A549 (cell line): ENCODE data around the gene MARK3. TPM values are rescaled to one million over a fixed set of nuclear protein-coding genes. Genes with fewer than 3 reads are reported as not detected.
A peak's percentile ranks its signal among the peaks of the same experiment; 100 is the strongest.

Source experiments
- ATAC-seq, 2 experiments: fragments of 200-7000 bp in 1 of 2; fragments of >200 bp in 1 of 2; cut with Nextera tagmentation in 1 of 2; cut with Tn5 transposase in 1 of 2; 3 replicates each; pipeline versions ENCODE4 v1.8.0 to v1.9.1; 2018 to 2020; ENCODE audit warnings: mild to moderate bottlenecking in 1 of 2, moderate library complexity in 1 of 2
- CTCF ChIA-PET: fragments of 300-600 bp; sonication (Branson Sonifier 250); formaldehyde crosslinking; extraction: SDS; loops from one replicate; lab custom pipeline; 2021; ENCODE audit warnings: antibody characterized with exemption, inconsistent platforms; lab: Yijun Ruan, JAX
- POLR2A ChIA-PET: fragments of 350-600 bp; formaldehyde crosslinking; extraction: SDS; loops from one replicate; lab custom pipeline; 2021; ENCODE audit warnings: antibody characterized with exemption, inconsistent platforms; lab: Yijun Ruan, JAX
- DNase-seq, 2 experiments: peaks; one replicate each; pipeline versions ENCODE4 v3.0.0 to v3.0.0-alpha.2; 2011 to 2016; ENCODE audit warnings: low read depth in 1 of 2, low spot score in 1 of 2
- FAIRE-seq: peaks from 2 replicates; lab custom pipeline; 2011; peaks lifted over from hg19 to GRCh38; lab: Jason Lieb, UNC
- H3K27ac ChIP-seq, 2 experiments: fragments of >200 bp; sonication (Bioruptor Twin); formaldehyde crosslinking; 3 replicates each; pipeline ENCODE4 v1.5.1; 2016 to 2017
- H3K4me1 ChIP-seq: fragments of >200 bp; sonication (Bioruptor Twin); formaldehyde crosslinking; 3 replicates; pipeline ENCODE4 v1.6.1; 2016
- H3K4me2 ChIP-seq: fragments of >200 bp; sonication (Bioruptor Twin); formaldehyde crosslinking; 3 replicates; pipeline ENCODE4 v1.6.1; 2016
- H3K4me3 ChIP-seq: fragments of >200 bp; sonication (Bioruptor Twin); formaldehyde crosslinking; 3 replicates; pipeline ENCODE4 v1.5.1; 2016
- H3K9me3 ChIP-seq: fragments of >200 bp; sonication (Bioruptor Twin); formaldehyde crosslinking; 3 replicates; pipeline ENCODE4 v1.6.1; 2016
- CBX2 ChIP-seq: fragments of 200-600 bp; sonication (generic); IDR thresholded peaks from 2 replicates; pipeline ENCODE4 v1.6.1; 2016; ENCODE audit warnings: low read depth, mild to moderate bottlenecking, borderline replicate concordance
- CBX8 ChIP-seq: fragments of 200-600 bp; sonication (generic); IDR thresholded peaks from 2 replicates; pipeline ENCODE4 v1.6.1; 2016
- CEBPB ChIP-seq, 2 experiments: fragments of >200 bp in 1 of 2; sonication (Bioruptor Twin) in 1 of 2; formaldehyde crosslinking in 1 of 2; IDR thresholded peaks; 2 replicates each; pipeline ENCODE4 v1.6.1; 2012 to 2016
- CHD2 ChIP-seq: fragments of 150-350 bp; IDR thresholded peaks from 2 replicates; pipeline ENCODE4 v1.6.1; 2014; ENCODE audit warnings: low read length; ENCODE audit not compliant: partially characterized antibody
- CTCF ChIP-seq: fragments of >200 bp; sonication (Bioruptor Twin); formaldehyde crosslinking; IDR thresholded peaks from 3 replicates; pipeline ENCODE4 v1.5.1; 2016
- ESRRA ChIP-seq: fragments of 150-350 bp; IDR thresholded peaks from 2 replicates; pipeline ENCODE4 v1.6.1; 2014; ENCODE audit warnings: mild to moderate bottlenecking, low read length, borderline replicate concordance
- FOSB ChIP-seq: fragments of 250-450 bp; sonication (Bioruptor Pico); IDR thresholded peaks from 2 replicates; pipeline ENCODE4 v1.5.0; 2020; ENCODE audit warnings: mild to moderate bottlenecking, moderate library complexity
- FOSL2 ChIP-seq, 2 experiments: fragments of 450-650 bp in 1 of 2; fragments of >200 bp in 1 of 2; sonication (Bioruptor Twin) in 1 of 2; formaldehyde crosslinking; IDR thresholded peaks; 2 replicates each; pipeline versions ENCODE4 v1.5.0 to v1.6.1; 2016 to 2020; ENCODE audit warnings: mild to moderate bottlenecking in 1 of 2, moderate library complexity in 1 of 2
- HDAC2 ChIP-seq: fragments of 200-600 bp; sonication (generic); IDR thresholded peaks from 2 replicates; pipeline ENCODE4 v1.6.1; 2016
- HES2 ChIP-seq: fragments of >200 bp; sonication (Bioruptor Twin); formaldehyde crosslinking; IDR thresholded peaks from 2 replicates; pipeline ENCODE4 v1.6.1; 2016
- HOXB13 ChIP-seq: fragments of 250-450 bp; sonication (Bioruptor Pico); IDR thresholded peaks from 2 replicates; pipeline ENCODE4 v1.5.0; 2020; ENCODE audit warnings: low read depth, mild to moderate bottlenecking, moderate library complexity
- KDM1A ChIP-seq: fragments of 200-600 bp; sonication (generic); IDR thresholded peaks from 2 replicates; pipeline ENCODE4 v1.6.1; 2016; ENCODE audit warnings: low read depth, mild to moderate bottlenecking
- MAFK ChIP-seq: fragments of 450-650 bp; IDR thresholded peaks from 2 replicates; pipeline ENCODE4 v1.6.1; 2014; ENCODE audit not compliant: partially characterized antibody
- MYC ChIP-seq: IDR thresholded peaks from 2 replicates; pipeline ENCODE4 v1.6.1; 2012; ENCODE audit warnings: mild to moderate bottlenecking, inconsistent platforms, low read length, improper control_type of control experiment, borderline replicate concordance
- PHF8 ChIP-seq: fragments of 200-600 bp; sonication (generic); IDR thresholded peaks from 2 replicates; pipeline ENCODE4 v1.6.1; 2016; ENCODE audit warnings: low read depth, mild to moderate bottlenecking, antibody characterized with exemption, moderate library complexity, borderline replicate concordance
- POLR2A ChIP-seq: IDR thresholded peaks from 2 replicates; pipeline ENCODE4 v1.6.1; 2012; ENCODE audit warnings: mild to moderate bottlenecking, low read length
- RAD21 ChIP-seq, 2 experiments: fragments of >200 bp in 1 of 2; sonication (Bioruptor Twin) in 1 of 2; formaldehyde crosslinking in 1 of 2; IDR thresholded peaks in 1 of 2; conservative IDR thresholded peaks in 1 of 2; 2 replicates in 1 of 2; 3 replicates in 1 of 2; pipeline ENCODE4 v1.6.1; 2012 to 2018; ENCODE audit warnings: inconsistent platforms in 1 of 2
- RNF2 ChIP-seq: fragments of 200-600 bp; sonication (generic); IDR thresholded peaks from 2 replicates; pipeline ENCODE4 v1.6.1; 2016; ENCODE audit warnings: low read depth, mild to moderate bottlenecking, antibody characterized with exemption, moderate library complexity, borderline replicate concordance
- SMC3 ChIP-seq: fragments of >200 bp; sonication (Bioruptor Twin); formaldehyde crosslinking; IDR thresholded peaks from 3 replicates; pipeline ENCODE4 v1.6.1; 2018; ENCODE audit warnings: inconsistent platforms
- USF2 ChIP-seq: fragments of 450-650 bp; IDR thresholded peaks from 2 replicates; pipeline ENCODE4 v1.6.1; 2014; ENCODE audit warnings: antibody characterized with exemption
- ZC3H11A ChIP-seq: fragments of 450-650 bp; IDR thresholded peaks from 2 replicates; pipeline ENCODE4 v1.6.1; 2014; ENCODE audit warnings: antibody characterized with exemption, mild to moderate bottlenecking
- ZFP36 ChIP-seq: fragments of 450-650 bp; IDR thresholded peaks from 2 replicates; pipeline ENCODE4 v1.6.1; 2014; ENCODE audit warnings: borderline replicate concordance; ENCODE audit not compliant: partially characterized antibody
- ZNF302 ChIP-seq: fragments of 250-450 bp; sonication (Bioruptor Pico); IDR thresholded peaks from 2 replicates; pipeline ENCODE4 v1.9.0; 2021; ENCODE audit warnings: inconsistent platforms, mild to moderate bottlenecking, moderate library complexity
- WGBS: methylation state at CpG from one replicate; pipeline ENCODE4 v1.1.6; 2017; ENCODE audit errors: missing lambda C conversion rate; 5-methylcytosine and 5-hydroxymethylcytosine counted together
- polyA plus RNA-seq, 4 experiments: library from polyadenylated mRNA; depleted of rRNA in 3 of 4; stranded (reverse); fragments of >200 nt; fragmentation: RNase III in 1 of 4; extraction: RNeasy Plus Mini Kit Qiagen cat#74134 plus additional on column Dnase treatment in 1 of 4; gene quantifications; 2 replicates in 3 of 4; 3 replicates in 1 of 4; pipeline ENCODE4 v1.2.3, GENCODE V29; 2011 to 2017
- TF ChIP-seq, protein P1 (sequence below): IDR thresholded peaks from 2 replicates; pipeline ENCODE4 v1.6.1; 2012; ENCODE audit warnings: low read depth, borderline replicate concordance
- TF ChIP-seq, protein P2 (sequence below): fragments of >200 bp; sonication (Bioruptor Twin); formaldehyde crosslinking; IDR thresholded peaks from 3 replicates; pipeline ENCODE4 v1.6.1; 2016

MARK3 gene
- polyA plus RNA-seq, 2 of the 4 experiments (the other 2 are of a cell fraction): 59.7 to 97.6 TPM

- ATAC-seq: peak; percentile 15 to 61; a peak in 5 of 6 replicates
These were observed 614 bp upstream of the MARK3 start for GRCh38 chr14:103384450-103385151.

GRCh38 chr14:103385929-103386712 lies 906 bp downstream of the MARK3 start:
- peak overlapping the region; percentile 99 for H3K4me2 ChIP-seq
- no peaks in the 10 kb centered on the region for H3K9me3 ChIP-seq
- no peak for DNase-seq
- peak; percentile 8 to 21; a peak in 5 of 6 replicates for ATAC-seq
- TF ChIP-seq POLR2A (no peak), CBX8 (no peak), FOSL2 (IDR thresholded peaks at IDR 0.05) (no peak), FOSL2 (CRISPR knock-in tag; IDR thresholded peaks at IDR 0.05) (no peak), RAD21 (conservative IDR thresholded peaks at IDR 0.05 in 1 of 2, IDR thresholded peaks at IDR 0.05 in 1 of 2) (no peak), RNF2 (no peak), MYC (no peak), ZFP36 (no peak)
- ChIA-PET POLR2A (interaction anchor here (0.8 to 1.6 kb wide), 2 partner anchors 13 to 52 kb away, joined by 3 to 4 read pairs; partner anchors contain the start of gene EIF5), CTCF (no interaction called here)
- H3K4me3 ChIP-seq: peak overlapping the region; percentile 87
- no peak for FAIRE-seq
- WGBS: under 1% methylated on average over 44 of the region's 44 CpGs
- peak overlapping the region; percentile 92 to 97 for H3K27ac ChIP-seq
- peaks cover 20% of the 10 kb centered on the region for H3K4me1 ChIP-seq

More at GRCh38 chr14:103384450-103385151, 614 bp upstream of the MARK3 start:
- Histone ChIP-seq H3K4me1 (peaks cover 18% of the 10 kb centered on the region; the same call in 2 of the 3 replicates), H3K27ac (peak overlapping the region; percentile 92 to 97), H3K4me2 (peak overlapping the region; percentile 94), H3K4me3 (peak overlapping the region; percentile 87), H3K9me3 (0 out of 3 replicates have a peak, but pooled peaks cover 3% of the 10 kb centered on the region)
- ChIA-PET POLR2A (interaction anchor here (1.5 to 1.6 kb wide), 2 partner anchors 12 to 51 kb away, joined by 3 to 4 read pairs; partner anchors contain the start of gene EIF5), CTCF (interaction anchor here (0.8 to 9.5 kb wide), 5 partner anchors 8 to 41 kb away, joined by 3 to 94 read pairs (median 5); no protein-coding TSS in a partner anchor)
- 28% methylated on average over 19 of the region's 31 CpGs for WGBS
- FAIRE-seq: no peak
- DNase-seq: no peak
- TF ChIP-seq CEBPB (IDR thresholded peaks at IDR 0.05) (no peak), ESRRA (no peak), HOXB13 (no peak), HDAC2 (no peak), RAD21 (conservative IDR thresholded peaks at IDR 0.05 in 1 of 2, IDR thresholded peaks at IDR 0.05 in 1 of 2) (no peak), MAFK (peak; percentile 58), RNF2 (0 out of 2 replicates have a peak, but pooled peaks have one; percentile 43), KDM1A (no peak), SMC3 (no peak), USF2 (no peak)

DNA sequence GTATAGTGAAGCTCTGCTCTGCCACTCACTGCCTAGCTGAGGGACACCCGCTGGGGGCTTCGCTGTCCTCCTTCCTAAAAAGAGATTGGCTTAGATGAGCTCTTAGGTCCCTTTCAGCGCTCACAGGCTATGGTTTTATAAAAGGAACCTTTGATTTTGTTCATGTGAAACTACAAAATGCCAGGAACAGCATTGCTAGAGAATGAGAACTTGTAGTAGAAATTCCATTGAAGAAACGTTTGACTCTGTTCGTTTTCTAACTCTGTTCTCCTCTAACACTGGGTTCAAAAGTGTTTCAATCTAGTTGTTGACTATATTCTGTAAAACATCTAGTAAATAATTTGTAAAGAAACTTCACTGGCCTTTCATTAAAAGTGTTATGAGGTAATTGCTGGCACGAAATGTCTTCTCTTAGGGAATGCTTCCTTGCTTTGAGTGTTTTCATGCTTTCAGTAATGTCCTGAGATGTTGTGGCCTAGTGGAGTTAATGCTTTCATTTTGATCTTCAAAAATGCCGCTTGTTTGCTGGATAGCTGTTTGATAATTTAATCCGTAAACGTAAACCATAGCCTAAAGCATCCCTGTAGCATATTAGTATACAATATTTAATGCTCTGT lies 1.6 kb downstream of the MARK3 start:
- ATAC-seq (no peak), FAIRE-seq (no peak), DNase-seq (no peak)
- POLR2A ChIA-PET: no interaction called here
- Histone ChIP-seq H3K4me3 (peak overlapping the region; percentile 87), H3K4me1 (peaks cover 24% of the 10 kb centered on the region), H3K4me2 (peak overlapping the region; percentile 99), H3K9me3 (no peaks in the 10 kb centered on the region), H3K27ac (peak overlapping the region; percentile 92 to 97)
- CTCF ChIA-PET: no interaction called here
- 25% methylated on average over 9 of the region's 9 CpGs for WGBS
- TF ChIP-seq CHD2 (no peak), POLR2A (no peak), ZC3H11A (no peak), ZNF302 (CRISPR knock-in tag) (no peak), KDM1A (no peak), FOSB (CRISPR knock-in tag) (no peak), HES2 (no peak), PHF8 (no peak), CEBPB (IDR thresholded peaks at IDR 0.05) (no peak), CTCF (no peak), CBX2 (no peak)
- TF ChIP-seq, protein P1, sequence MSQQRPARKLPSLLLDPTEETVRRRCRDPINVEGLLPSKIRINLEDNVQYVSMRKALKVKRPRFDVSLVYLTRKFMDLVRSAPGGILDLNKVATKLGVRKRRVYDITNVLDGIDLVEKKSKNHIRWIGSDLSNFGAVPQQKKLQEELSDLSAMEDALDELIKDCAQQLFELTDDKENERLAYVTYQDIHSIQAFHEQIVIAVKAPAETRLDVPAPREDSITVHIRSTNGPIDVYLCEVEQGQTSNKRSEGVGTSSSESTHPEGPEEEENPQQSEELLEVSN: no peak
- TF ChIP-seq, protein P2, sequence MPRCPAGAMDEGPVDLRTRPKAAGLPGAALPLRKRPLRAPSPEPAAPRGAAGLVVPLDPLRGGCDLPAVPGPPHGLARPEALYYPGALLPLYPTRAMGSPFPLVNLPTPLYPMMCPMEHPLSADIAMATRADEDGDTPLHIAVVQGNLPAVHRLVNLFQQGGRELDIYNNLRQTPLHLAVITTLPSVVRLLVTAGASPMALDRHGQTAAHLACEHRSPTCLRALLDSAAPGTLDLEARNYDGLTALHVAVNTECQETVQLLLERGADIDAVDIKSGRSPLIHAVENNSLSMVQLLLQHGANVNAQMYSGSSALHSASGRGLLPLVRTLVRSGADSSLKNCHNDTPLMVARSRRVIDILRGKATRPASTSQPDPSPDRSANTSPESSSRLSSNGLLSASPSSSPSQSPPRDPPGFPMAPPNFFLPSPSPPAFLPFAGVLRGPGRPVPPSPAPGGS: no peak
